ENCODE results near the gene PKD2.

DNA sequence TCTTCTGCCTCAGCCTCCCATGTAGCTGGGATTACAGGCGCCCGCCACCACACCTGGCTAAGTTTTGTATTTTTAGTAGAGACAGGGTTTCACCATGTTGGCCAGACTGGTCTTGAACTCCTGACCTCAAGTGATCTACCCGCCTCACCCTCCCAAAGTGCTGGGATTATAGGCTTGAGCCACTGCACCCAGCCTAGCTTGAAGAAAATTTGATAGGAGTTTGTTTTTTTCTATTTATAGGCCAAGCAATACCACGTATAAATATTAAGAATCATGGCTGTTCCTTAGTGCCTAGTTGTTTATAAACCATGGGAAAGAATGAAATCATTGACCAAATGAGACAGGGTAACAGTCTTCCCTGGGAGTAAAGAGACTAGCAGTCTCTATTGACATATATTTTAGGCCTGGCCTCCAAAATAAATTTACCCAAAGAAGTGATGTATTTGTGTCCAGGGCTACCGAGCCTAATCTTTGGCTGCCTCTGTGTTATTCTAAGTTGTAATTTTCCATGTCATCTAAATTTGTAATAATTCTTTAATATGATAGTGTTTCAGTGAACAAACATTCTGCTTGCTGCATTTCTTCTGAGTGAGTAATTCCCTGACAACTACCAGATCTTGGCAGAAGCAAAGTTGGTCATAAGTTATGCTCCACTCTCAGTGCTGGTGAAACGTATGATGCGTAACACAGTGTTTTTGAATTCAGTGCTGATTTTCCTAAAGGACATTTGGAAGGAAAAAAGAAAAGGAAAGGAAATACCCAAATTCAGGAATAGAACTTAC is 10.3 kb downstream of the PKD2 start:
- TF ChIP-seq POLR2A (IDR thresholded peaks at IDR 0.05) = peak in 1 of 2 donors; percentile 21
- TF ChIP-seq, protein P1, sequence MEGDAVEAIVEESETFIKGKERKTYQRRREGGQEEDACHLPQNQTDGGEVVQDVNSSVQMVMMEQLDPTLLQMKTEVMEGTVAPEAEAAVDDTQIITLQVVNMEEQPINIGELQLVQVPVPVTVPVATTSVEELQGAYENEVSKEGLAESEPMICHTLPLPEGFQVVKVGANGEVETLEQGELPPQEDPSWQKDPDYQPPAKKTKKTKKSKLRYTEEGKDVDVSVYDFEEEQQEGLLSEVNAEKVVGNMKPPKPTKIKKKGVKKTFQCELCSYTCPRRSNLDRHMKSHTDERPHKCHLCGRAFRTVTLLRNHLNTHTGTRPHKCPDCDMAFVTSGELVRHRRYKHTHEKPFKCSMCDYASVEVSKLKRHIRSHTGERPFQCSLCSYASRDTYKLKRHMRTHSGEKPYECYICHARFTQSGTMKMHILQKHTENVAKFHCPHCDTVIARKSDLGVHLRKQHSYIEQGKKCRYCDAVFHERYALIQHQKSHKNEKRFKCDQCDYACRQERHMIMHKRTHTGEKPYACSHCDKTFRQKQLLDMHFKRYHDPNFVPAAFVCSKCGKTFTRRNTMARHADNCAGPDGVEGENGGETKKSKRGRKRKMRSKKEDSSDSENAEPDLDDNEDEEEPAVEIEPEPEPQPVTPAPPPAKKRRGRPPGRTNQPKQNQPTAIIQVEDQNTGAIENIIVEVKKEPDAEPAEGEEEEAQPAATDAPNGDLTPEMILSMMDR (IDR thresholded peaks at IDR 0.05 in 4 of 5, conservative IDR thresholded peaks at IDR 0.05 in 1 of 5) = no peak

Measured in gastrocnemius medialis (tissue), 4 donors.